ENCODE measurements around the gene FANCE.

DNA sequence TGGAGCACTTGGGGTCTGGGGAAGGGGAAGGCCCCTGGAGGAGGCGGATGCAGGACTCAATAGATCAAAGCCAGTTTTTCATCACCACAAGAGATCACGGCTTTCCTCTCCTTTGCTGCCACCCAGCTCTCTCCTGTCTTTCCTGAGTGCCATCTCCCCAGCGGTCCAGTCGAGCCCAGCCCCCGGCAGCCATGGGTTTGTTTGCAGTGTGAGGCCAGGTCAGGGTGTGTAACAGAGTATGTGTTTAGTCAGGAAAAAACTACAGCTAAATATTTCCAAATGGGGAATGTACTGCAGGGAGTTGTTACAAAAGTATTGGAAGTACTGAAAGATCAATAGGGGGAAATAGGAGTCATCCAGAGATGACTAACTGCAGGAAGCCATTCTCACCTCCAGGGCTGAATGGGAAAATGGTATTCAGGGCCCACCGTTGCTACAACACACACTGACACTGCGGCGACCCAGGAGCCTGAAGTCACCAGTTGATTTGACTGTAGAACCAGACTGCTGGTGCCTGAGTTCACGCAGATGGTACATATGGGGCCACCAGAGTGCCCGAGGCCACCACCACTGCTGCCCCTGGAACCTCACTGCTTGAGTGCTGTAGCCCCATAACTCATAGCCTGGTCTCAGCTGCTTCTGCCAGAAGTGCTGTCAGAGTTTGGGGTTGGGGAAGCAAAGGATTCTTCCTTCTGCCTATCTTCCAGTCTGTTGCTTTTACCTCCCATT is 23.6 kb upstream of the FANCE start:
- no peak for TF ChIP-seq EP300 (IDR thresholded peaks at IDR 0.05)
- TF ChIP-seq, protein P1, sequence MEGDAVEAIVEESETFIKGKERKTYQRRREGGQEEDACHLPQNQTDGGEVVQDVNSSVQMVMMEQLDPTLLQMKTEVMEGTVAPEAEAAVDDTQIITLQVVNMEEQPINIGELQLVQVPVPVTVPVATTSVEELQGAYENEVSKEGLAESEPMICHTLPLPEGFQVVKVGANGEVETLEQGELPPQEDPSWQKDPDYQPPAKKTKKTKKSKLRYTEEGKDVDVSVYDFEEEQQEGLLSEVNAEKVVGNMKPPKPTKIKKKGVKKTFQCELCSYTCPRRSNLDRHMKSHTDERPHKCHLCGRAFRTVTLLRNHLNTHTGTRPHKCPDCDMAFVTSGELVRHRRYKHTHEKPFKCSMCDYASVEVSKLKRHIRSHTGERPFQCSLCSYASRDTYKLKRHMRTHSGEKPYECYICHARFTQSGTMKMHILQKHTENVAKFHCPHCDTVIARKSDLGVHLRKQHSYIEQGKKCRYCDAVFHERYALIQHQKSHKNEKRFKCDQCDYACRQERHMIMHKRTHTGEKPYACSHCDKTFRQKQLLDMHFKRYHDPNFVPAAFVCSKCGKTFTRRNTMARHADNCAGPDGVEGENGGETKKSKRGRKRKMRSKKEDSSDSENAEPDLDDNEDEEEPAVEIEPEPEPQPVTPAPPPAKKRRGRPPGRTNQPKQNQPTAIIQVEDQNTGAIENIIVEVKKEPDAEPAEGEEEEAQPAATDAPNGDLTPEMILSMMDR (IDR thresholded peaks at IDR 0.05): no peak
- TF ChIP-seq JUNB (IDR thresholded peaks at IDR 0.05): no peak
- TF ChIP-seq HDAC2 (IDR thresholded peaks at IDR 0.05): no peak
- TF ChIP-seq, protein P2, sequence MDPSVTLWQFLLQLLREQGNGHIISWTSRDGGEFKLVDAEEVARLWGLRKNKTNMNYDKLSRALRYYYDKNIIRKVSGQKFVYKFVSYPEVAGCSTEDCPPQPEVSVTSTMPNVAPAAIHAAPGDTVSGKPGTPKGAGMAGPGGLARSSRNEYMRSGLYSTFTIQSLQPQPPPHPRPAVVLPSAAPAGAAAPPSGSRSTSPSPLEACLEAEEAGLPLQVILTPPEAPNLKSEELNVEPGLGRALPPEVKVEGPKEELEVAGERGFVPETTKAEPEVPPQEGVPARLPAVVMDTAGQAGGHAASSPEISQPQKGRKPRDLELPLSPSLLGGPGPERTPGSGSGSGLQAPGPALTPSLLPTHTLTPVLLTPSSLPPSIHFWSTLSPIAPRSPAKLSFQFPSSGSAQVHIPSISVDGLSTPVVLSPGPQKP (IDR thresholded peaks at IDR 0.05; ENCODE audit: low read depth, low read length): no peak
- no peak for TF ChIP-seq HOXA7 (CRISPR knock-in tag; IDR thresholded peaks at IDR 0.05)
- no peak for TF ChIP-seq RAD21 (conservative IDR thresholded peaks at IDR 0.05 in 1 of 2, IDR thresholded peaks at IDR 0.05 in 1 of 2)

All from A549 (cell line).